ENCODE measurements around the gene ERICH6.

DNA sequence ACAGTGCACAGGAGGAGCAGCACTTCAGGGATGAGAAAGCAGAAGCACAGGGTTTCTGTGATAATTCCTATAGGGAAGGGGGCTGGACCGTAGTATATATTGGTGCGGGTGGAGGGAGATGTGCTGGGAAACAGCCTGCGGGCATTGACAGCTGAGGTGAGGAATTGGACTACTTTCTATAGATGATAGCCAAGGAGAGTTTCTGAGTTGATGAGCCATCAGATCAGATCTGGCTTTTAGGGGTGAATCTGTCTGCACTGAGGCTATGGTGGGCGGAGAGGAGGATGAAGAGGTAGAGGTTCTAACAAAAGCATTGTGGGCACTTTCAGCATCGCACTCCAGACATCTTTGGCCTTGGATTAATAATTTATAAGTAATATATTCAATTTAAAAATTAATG, 67.5 kb downstream of the ERICH6 start:
- TF ChIP-seq CTCF (IDR thresholded peaks at IDR 0.05; ENCODE audit: low read depth, low read length) = no peak
- TF ChIP-seq EZH2phosphoT487 (IDR thresholded peaks at IDR 0.05; ENCODE audit: low read depth) = no peak

Data from OCI-LY3 (cell line).